Stimulated activated naive CD8-positive, alpha-beta T cell treated with anti-CD3 and anti-CD28 coated beads, Interleukin-15, Interleukin-2, amounts not matched to agents 100 ng/mL and 50 ng/mL, for 24 hours (primary cell): ENCODE results near the gene SEC14L1.

Experiments
- H3K27ac Mint-ChIP-seq: one replicate; pipeline ENCODE4 v1.8.0; 2021; ENCODE audit warnings: mild to moderate bottlenecking, mixed read lengths
- H3K27me3 Mint-ChIP-seq: one replicate; pipeline ENCODE4 v1.8.0; 2021; ENCODE audit warnings: mixed read lengths
- H3K36me3 Mint-ChIP-seq: one replicate; pipeline ENCODE4 v1.8.0; 2021; ENCODE audit warnings: low read depth, mixed read lengths
- H3K4me1 Mint-ChIP-seq: one replicate; pipeline ENCODE4 v1.8.0; 2021; ENCODE audit warnings: low read depth, mixed read lengths
- H3K4me3 Mint-ChIP-seq: one replicate; pipeline ENCODE4 v1.8.0; 2021; ENCODE audit warnings: mild to moderate bottlenecking, mixed read lengths
- H3K9me3 Mint-ChIP-seq: one replicate; pipeline ENCODE4 v1.8.0; 2021; ENCODE audit warnings: mixed read lengths

SEC14L1 gene

DNA sequence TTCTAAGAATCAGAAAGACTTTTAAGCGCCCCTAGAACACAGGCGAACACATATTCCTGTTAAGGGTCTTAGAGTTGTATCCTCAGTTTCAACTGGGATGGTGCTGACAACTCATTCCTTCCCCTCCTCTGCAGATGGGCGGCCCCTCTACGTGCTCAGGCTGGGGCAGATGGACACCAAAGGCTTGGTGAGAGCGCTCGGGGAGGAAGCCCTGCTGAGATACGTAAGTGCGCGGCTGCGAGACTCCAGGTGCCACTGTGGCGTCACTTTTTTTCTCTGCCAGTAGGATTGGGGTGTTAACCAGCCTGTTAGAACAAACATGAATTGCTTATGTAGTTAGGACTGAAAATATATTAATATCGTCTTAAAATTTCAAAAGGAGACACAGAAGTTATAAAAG lies 62.7 kb downstream of the SEC14L1 start:
- H3K4me3 Mint-ChIP-seq, result no peak overlapping the region
- no peaks in the 10 kb centered on the region for H3K27me3 Mint-ChIP-seq
- no peaks in the 10 kb centered on the region for H3K9me3 Mint-ChIP-seq
- H3K36me3 Mint-ChIP-seq, result peaks cover 71% of the 10 kb centered on the region
- H3K4me1 Mint-ChIP-seq, result no peaks in the 10 kb centered on the region
- no peak overlapping the region for H3K27ac Mint-ChIP-seq

GRCh38 chr17:77203846-77204245 lies 63.1 kb downstream of the SEC14L1 start:
- H3K27me3 Mint-ChIP-seq, result no peaks in the 10 kb centered on the region
- H3K9me3 Mint-ChIP-seq, result no peaks in the 10 kb centered on the region
- H3K36me3 Mint-ChIP-seq, result peaks cover 72% of the 10 kb centered on the region
- no peak overlapping the region for H3K4me3 Mint-ChIP-seq
- no peaks in the 10 kb centered on the region for H3K4me1 Mint-ChIP-seq
- no peak overlapping the region for H3K27ac Mint-ChIP-seq

DNA sequence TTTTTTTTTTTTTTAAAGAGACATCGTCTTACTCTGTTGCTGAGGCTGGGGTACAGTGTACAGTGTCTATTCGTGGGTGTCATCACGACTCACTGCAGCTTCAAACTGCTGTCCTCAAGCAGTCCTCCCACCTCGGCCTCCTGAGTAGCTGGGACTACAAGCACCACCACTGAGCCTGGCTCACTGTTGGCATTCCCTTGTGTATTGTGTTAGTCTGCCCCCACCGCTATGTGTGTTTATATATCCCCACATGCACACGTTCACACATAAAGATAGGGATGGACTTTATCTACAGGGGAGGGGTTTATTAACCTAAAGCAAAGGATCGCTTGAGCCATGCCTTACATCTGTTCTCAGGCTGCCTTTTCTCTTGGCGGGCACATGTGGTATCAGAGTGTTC lies 63.8 kb downstream of the SEC14L1 start:
- H3K4me3 Mint-ChIP-seq, result no peak overlapping the region
- no peaks in the 10 kb centered on the region for H3K27me3 Mint-ChIP-seq
- peaks cover 70% of the 10 kb centered on the region for H3K36me3 Mint-ChIP-seq
- no peaks in the 10 kb centered on the region for H3K4me1 Mint-ChIP-seq
- no peaks in the 10 kb centered on the region for H3K9me3 Mint-ChIP-seq
- H3K27ac Mint-ChIP-seq, result no peak overlapping the region

GRCh38 chr17:77205396-77206125 lies 64.8 kb downstream of the SEC14L1 start:
- Mint-ChIP-seq H3K4me3 (no peak overlapping the region), H3K36me3 (peaks cover 73% of the 10 kb centered on the region)

DNA sequence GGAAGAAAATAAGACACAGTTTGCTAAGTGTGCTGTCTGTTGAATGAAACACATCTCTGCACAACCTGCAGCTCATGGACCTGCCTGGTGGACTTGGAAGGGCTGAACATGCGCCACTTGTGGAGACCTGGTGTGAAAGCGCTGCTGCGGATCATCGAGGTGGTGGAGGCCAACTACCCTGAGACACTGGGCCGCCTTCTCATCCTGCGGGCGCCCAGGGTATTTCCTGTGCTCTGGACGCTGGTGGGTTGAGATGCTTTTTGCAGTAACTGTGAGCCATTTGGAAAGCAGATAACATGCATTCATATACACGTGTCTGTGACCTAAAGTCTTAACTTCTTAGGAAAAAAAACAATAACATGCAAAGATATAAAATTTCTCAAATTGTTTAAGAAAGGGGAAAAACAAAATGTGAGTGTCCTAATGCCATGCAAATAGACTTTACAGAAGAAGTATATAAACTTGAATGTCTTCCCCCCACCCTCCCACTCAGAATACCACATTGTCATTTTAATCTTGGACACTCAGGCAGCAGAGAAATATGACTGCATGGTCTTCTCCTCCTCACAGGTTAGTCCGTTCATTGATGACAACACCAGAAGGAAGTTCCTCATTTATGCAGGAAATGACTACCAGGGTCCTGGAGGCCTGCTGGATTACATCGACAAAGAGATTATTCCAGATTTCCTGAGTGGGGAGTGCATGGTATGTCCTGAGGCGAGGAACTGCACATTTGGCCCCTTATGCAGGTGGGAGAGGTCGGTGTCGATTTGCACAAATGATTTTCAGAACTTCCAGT lies 65.6 kb downstream of the SEC14L1 start:
- Mint-ChIP-seq H3K27me3 (no peaks in the 10 kb centered on the region), H3K36me3 (peaks cover 73% of the 10 kb centered on the region), H3K4me3 (no peak overlapping the region), H3K9me3 (no peaks in the 10 kb centered on the region), H3K27ac (no peak overlapping the region), H3K4me1 (no peaks in the 10 kb centered on the region)

More at GRCh38 chr17:77205396-77206125, 64.8 kb downstream of the SEC14L1 start:
- Mint-ChIP-seq H3K27ac (no peak overlapping the region), H3K4me1 (no peaks in the 10 kb centered on the region), H3K9me3 (no peaks in the 10 kb centered on the region), H3K27me3 (no peaks in the 10 kb centered on the region)

- Mint-ChIP-seq H3K4me1 (peaks cover 10% of the 10 kb centered on the region), H3K9me3 (no peaks in the 10 kb centered on the region), H3K4me3 (no peak overlapping the region), H3K27ac (no peak overlapping the region), H3K27me3 (no peaks in the 10 kb centered on the region), H3K36me3 (peaks cover 78% of the 10 kb centered on the region)
These were observed 67.0 kb downstream of the SEC14L1 start for GRCh38 chr17:77207689-77208216.

GRCh38 chr17:77208217-77208808 lies 67.5 kb downstream of the SEC14L1 start:
- H3K27ac Mint-ChIP-seq, result no peak overlapping the region
- H3K36me3 Mint-ChIP-seq, result peaks cover 73% of the 10 kb centered on the region
- no peaks in the 10 kb centered on the region for H3K9me3 Mint-ChIP-seq
- no peaks in the 10 kb centered on the region for H3K27me3 Mint-ChIP-seq
- no peak overlapping the region for H3K4me3 Mint-ChIP-seq
- peaks cover 10% of the 10 kb centered on the region for H3K4me1 Mint-ChIP-seq

DNA sequence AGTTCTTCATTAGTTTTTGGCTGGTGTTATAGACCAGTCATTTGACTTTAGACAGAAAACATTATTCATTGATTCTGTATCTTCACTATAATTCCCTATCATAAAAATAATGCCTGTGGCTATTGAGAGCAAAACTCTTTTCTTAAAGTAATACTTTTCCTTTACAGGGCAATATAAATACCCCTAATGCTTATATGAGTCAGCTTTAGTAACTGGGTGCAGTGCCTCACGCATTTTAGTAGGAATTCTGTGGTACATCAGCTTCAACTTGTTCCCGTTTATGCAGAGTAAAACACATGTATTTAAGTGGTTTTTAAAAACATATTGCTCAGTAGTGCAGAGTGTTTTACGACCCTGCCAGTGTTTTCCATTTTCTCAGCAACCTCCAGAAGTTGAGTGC lies 68.1 kb downstream of the SEC14L1 start:
- H3K9me3 Mint-ChIP-seq, result no peaks in the 10 kb centered on the region
- H3K36me3 Mint-ChIP-seq, result peaks cover 69% of the 10 kb centered on the region
- no peak overlapping the region for H3K27ac Mint-ChIP-seq
- peaks cover 10% of the 10 kb centered on the region for H3K4me1 Mint-ChIP-seq
- no peaks in the 10 kb centered on the region for H3K27me3 Mint-ChIP-seq
- no peak overlapping the region for H3K4me3 Mint-ChIP-seq

GRCh38 chr17:77209330-77209748 lies 68.6 kb downstream of the SEC14L1 start:
- peaks cover 71% of the 10 kb centered on the region for H3K36me3 Mint-ChIP-seq

DNA sequence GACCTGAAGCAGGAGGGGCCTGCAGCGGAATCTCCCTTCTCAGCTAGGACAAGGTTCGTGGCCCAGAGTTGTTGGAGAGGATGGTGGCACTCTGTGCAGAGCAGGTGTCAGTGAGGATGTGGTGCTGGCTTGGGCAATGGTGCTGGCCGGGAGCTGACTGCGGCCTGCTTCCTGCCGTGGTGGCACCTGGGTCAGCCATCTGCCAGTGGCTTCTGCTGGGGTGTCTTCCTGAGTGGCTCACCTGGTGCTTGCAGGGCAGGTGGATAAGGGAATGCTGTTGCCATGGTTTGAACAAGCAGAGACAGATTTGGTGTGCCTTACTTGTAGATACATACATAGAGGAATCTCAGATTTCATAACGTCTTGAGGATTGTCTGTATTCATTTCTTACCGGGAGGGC lies 69.6 kb downstream of the SEC14L1 start:
- no peak overlapping the region for H3K4me3 Mint-ChIP-seq
- H3K36me3 Mint-ChIP-seq, result peaks cover 70% of the 10 kb centered on the region
- H3K27ac Mint-ChIP-seq, result no peak overlapping the region
- no peaks in the 10 kb centered on the region for H3K27me3 Mint-ChIP-seq
- no peaks in the 10 kb centered on the region for H3K9me3 Mint-ChIP-seq
- H3K4me1 Mint-ChIP-seq, result peaks cover 10% of the 10 kb centered on the region

More at GRCh38 chr17:77209330-77209748, 68.6 kb downstream of the SEC14L1 start:
- Mint-ChIP-seq H3K4me1 (peaks cover 10% of the 10 kb centered on the region), H3K9me3 (no peaks in the 10 kb centered on the region), H3K4me3 (no peak overlapping the region), H3K27ac (no peak overlapping the region), H3K27me3 (no peaks in the 10 kb centered on the region)

DNA sequence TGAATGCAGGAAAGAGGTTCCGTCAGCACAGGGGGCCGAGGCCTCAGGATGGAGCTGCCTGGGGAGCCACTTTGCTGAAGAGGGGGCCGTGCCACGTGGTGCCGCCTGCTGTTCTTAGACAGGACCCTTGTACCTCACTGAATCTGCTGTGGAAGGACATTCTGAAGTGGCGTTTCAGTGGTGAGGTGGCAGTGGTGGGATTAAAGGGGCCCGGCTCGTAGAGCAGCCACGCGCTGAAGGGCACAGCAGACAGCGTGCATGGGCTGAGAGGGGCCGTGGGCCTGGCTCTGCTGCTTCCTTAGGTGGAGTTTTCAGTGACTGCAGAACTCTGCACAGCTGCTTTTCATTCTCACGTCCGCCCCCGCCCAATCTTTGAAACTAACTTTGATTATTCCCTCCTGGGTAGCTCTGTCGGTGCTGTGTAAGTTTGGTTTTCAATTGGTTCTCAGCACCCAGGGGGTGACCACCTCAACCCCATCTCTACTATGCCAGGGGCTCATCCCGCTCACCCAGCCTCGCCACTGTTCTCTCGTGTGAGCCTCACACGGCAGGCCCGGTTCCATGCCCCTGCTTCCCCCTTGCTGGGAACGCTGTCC lies 70.3 kb downstream of the SEC14L1 start:
- Mint-ChIP-seq H3K27ac (peak overlapping the region; percentile 14), H3K4me1 (peaks cover 10% of the 10 kb centered on the region), H3K36me3 (peaks cover 70% of the 10 kb centered on the region), H3K4me3 (no peak overlapping the region), H3K9me3 (no peaks in the 10 kb centered on the region), H3K27me3 (no peaks in the 10 kb centered on the region)

DNA sequence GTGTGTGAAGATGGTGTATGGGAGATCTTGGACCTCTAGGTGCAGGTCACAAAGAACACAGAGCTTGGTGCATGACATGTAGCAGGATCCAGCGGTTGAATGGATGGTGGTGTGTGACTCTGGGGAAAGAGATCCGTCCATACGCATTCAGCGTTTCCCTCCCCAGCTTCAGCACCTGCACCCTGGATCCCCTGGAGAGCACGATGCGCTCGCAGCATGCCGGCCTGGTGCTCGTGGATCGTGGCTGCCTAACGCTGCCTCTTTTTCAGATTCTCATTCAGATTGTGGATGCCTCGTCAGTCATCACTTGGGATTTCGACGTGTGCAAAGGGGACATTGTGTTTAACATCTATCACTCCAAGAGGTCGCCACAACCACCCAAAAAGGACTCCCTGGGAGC lies 70.9 kb downstream of the SEC14L1 start:
- H3K9me3 Mint-ChIP-seq, result no peaks in the 10 kb centered on the region
- H3K27me3 Mint-ChIP-seq, result no peaks in the 10 kb centered on the region
- peak overlapping the region; percentile 14 for H3K27ac Mint-ChIP-seq
- peaks cover 68% of the 10 kb centered on the region for H3K36me3 Mint-ChIP-seq
- H3K4me3 Mint-ChIP-seq, result no peak overlapping the region
- H3K4me1 Mint-ChIP-seq, result peaks cover 10% of the 10 kb centered on the region

- Mint-ChIP-seq H3K27me3 (no peaks in the 10 kb centered on the region), H3K27ac (no peak overlapping the region), H3K4me3 (no peak overlapping the region), H3K9me3 (no peaks in the 10 kb centered on the region), H3K36me3 (peaks cover 68% of the 10 kb centered on the region), H3K4me1 (peaks cover 10% of the 10 kb centered on the region)
These were observed 71.5 kb downstream of the SEC14L1 start for GRCh38 chr17:77212081-77212832.
